GM19372 (cell line): ENCODE results near the gene SEMA6D.

ENCODE experiments used
- ATAC-seq: cut with Tn5 transposase; IDR thresholded peaks from one replicate; pipeline ENCODE4 v1.9.1; 2021; ENCODE audit warnings: mild to moderate bottlenecking, low read depth, moderate library complexity; ENCODE audit not compliant: unreplicated experiment

Gene SEMA6D, protein sequence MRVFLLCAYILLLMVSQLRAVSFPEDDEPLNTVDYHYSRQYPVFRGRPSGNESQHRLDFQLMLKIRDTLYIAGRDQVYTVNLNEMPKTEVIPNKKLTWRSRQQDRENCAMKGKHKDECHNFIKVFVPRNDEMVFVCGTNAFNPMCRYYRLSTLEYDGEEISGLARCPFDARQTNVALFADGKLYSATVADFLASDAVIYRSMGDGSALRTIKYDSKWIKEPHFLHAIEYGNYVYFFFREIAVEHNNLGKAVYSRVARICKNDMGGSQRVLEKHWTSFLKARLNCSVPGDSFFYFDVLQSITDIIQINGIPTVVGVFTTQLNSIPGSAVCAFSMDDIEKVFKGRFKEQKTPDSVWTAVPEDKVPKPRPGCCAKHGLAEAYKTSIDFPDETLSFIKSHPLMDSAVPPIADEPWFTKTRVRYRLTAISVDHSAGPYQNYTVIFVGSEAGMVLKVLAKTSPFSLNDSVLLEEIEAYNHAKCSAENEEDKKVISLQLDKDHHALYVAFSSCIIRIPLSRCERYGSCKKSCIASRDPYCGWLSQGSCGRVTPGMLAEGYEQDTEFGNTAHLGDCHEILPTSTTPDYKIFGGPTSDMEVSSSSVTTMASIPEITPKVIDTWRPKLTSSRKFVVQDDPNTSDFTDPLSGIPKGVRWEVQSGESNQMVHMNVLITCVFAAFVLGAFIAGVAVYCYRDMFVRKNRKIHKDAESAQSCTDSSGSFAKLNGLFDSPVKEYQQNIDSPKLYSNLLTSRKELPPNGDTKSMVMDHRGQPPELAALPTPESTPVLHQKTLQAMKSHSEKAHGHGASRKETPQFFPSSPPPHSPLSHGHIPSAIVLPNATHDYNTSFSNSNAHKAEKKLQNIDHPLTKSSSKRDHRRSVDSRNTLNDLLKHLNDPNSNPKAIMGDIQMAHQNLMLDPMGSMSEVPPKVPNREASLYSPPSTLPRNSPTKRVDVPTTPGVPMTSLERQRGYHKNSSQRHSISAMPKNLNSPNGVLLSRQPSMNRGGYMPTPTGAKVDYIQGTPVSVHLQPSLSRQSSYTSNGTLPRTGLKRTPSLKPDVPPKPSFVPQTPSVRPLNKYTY

GRCh38 chr15:47717036-47717612, at the start of gene SEMA6D:
SEMA6D (plus strand) TSS chr15:47717505; CDS start chr15:47759799, 42,294 bp downstream.
- no peak for ATAC-seq

DNA sequence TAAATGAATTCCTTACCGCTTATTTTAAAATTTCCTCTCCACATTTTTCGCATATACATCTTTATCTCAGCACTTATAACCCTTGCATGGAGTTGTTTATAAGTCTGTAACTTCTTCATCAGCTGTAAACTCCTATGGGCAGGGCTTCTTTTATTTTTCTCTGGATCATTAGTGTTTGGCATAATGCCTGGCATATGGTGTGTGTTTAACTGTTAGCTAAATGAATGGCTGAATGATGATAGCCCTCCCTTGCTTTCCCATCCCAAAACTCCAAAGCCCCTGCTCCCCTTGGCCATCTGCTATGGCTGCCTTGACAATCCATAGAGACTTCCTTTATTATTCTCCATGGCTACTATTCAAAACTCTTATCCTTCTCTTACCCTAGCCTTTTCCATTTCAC, 48.1 kb upstream of the SEMA6D start:
- ATAC-seq = no peak

GRCh38 chr15:47670365-47670764, 46.9 kb upstream of the SEMA6D start:
- ATAC-seq = no peak

DNA sequence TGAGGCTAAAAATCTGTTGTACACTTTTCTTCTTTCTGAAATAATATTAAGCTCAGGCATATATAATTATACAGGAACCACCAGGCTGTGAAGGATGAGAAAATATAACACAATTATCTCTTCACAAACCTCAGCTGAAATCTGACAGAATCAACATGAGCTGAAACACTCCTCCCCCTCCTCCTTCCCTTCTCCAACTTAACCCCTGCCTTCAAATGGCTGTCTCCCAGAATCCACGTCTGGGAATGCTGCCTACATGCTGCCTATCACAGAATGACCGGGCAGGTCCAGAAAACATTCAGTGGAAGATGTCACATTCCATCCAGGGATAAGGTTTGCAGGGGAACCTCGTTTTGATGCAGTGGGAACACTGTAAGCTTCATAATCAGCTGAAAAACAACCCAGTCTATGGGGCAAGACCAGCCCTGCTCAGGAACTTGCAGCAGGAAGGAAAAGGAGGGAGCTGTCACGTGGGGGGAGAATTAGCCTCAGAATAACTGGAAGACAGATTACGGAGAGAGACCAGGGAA, 44.0 kb upstream of the SEMA6D start:
- ATAC-seq = no peak

DNA sequence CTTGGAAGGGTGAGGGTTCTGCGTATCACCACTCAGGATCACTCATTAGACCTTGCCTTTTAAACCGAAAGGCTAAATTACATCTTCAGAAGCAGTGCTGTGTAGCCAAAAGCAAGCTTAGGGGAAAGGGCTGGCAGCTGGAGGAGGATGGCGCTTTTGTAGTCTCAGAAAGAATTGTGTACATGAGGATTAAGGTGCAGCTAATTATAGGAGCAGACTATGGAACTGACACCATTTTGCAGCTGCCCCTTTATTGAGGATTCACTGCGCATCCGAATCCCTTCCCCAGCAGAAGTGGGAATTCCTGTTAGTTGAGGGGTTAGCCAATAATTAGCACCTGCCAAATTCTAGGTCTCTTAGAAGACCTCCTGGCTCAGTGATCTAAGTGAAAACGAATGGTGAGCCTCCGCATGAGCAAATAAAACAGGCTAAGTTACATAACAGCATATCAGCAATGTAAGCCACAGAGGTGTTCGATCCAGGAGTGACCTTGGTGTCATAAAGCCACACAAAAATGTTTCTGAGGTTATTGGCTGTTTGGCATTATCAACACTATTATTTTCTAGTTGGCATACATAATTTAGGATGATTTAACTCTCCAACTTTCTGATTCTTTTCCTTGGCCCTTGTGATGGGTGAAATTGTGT, 42.6 kb upstream of the SEMA6D start:
- ATAC-seq = no peak

DNA sequence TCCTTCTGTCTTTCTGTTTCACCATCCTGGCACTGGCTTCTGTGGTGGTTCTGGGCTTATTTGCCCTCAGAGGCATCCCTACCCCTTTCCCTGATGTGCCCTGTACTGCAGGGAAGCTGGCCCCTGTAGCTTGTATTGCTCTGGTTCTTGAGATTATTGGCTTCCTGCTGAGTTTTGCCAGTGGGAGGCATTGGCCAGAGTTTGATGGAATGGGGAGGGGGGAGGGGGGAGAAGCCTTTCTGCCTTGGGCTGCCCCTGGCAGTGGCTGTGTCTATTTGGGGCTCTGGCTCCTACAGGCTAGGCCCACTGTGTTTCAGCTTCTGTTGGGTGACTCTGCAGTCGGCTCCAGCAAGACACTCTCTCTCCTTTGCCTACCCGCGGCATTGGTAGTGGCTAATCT, 41.6 kb upstream of the SEMA6D start:
- no peak for ATAC-seq

- no peak for ATAC-seq
These were observed 39.3 kb upstream of the SEMA6D start for GRCh38 chr15:47678040-47678439.

DNA sequence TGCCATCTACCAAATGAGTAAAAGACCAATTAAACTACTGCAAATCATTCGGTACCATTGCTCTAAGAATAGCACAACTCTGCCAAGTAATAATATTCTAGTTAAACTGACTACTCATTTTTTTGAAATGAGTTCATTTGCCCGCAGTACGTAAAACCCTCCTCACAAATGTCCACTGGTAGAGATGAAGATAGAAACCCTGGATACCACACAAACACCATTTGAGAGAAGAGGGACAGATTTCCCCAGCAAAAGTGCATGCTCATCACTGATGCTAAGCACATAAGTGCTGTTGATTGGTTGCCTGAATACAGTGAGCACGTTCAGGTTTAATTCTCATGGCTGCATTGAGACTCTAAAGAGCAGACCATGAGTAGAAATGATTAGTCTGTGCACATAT, 34.6 kb upstream of the SEMA6D start:
- ATAC-seq = no peak

DNA sequence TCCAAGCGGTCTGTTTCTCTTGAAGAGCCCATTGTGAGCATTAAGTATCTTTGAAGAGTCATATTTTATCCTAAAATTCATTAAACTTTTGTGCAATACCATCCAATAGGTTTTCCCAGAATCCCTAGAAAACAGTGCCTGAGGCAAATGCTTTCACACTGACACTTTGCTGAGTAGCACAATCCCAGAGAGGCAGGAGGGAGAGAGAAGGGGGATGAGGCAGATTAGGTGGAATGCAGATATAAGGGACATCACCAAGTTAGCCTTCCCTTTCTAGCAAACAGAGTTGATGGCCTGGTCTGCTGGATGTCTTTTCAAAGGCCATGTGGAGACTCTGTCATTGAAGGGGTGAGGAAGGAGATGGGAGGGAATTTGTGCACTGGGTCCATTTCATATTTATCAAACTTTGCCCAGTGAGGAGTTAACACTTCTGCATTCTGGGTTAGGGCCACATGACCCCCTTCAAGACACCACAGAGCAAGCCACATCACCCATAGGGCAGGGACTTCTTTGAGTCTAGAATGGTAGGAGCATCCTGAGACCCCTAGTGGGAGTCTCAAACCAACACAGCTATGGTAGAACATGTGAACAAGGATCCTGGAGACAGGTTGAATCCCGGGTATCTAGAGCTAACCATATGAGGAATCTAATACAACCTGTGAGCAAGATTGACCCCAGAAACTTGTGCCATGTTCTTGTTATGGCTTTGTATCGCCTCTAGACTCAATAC, 32.0 kb upstream of the SEMA6D start:
- ATAC-seq = no peak

GRCh38 chr15:47688573-47689086, 28.7 kb upstream of the SEMA6D start:
- no peak for ATAC-seq

- ATAC-seq = no peak
These were observed 27.6 kb upstream of the SEMA6D start for GRCh38 chr15:47689660-47690059.

GRCh38 chr15:47691882-47692281, 25.4 kb upstream of the SEMA6D start:
- ATAC-seq = no peak

GRCh38 chr15:47696351-47696750, 21.0 kb upstream of the SEMA6D start:
- no peak for ATAC-seq

DNA sequence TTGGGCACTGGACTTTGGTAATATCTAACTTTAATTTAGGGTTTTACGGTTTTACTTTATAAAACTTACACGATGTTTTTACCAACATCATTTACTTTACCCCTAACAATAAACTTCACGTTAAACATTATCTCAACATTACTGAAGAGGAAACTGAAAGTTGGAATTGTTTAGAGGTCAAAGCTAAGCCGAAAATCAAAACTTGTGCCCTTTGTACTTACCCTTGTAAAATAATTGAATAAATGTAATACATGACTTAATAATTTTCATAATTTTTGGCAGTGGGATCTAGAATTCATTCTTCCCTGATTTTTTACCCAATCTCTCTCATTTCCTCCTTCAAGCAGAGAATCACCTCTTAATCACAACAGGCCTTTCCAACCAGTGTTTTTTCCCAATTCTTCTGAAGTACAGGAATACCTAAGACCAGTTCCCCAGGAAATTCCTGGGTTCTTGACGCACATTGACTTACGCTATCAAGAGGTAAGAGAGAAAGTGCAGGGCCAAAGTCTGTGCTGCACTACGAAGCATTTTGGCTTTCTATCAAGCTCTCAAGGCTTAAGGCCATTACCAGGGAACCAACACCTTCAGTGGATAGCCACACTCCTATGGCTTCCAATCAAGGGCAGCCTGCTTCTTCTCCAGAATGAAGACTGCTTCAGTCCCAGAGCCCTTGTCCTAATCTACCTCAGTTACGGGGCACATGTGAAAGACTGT, 11.9 kb upstream of the SEMA6D start:
- ATAC-seq = no peak

GRCh38 chr15:47707391-47707790, 9.9 kb upstream of the SEMA6D start:
- ATAC-seq = no peak

DNA sequence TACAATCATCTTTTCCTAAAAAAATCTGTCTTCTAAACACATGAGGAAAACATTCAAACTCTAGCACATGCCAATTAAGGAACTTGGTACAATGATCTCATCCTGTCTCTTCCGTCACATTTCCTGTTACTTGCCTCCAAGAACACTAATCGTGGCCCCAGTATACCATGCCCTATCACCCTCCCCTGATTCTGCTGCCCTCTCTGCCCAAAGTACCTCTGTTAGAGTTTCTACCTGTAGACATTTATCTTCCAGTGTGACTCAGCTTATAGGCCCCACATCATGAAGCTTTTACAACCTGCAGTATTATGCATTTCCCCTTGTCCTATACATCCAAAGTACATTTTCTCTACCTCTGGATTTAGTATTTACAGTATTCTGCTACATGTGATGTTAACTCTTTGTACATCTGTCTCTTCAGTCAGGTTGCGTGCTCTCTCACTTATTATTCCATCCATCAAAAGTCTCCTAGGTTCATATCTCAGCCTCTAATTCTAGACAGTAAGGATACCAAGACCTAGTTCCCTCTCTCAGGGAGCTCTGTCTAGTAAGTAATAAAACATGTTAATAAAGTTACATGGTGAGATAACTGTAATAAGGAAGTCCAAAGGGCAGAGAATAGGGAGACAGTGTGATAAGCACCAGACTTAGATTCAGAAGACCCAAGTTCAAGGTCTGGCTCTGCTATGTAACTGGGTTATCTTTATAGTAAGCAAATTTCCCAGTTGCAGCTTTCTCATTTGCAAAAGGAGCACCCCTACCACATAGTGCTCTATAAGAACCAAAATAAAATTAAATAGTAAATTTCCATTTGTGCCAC, 8.9 kb upstream of the SEMA6D start:
- no peak for ATAC-seq

- no peak for ATAC-seq
These were observed 5.7 kb upstream of the SEMA6D start for GRCh38 chr15:47711655-47712054.

GRCh38 chr15:47715402-47715801, 1.9 kb upstream of the SEMA6D start:
- ATAC-seq = no peak
